Measurements from ENCODE around the gene MROH8.
"Not testable (repeated sequence)": the region's sequence is repeated elsewhere in the genome, so short reads cannot be mapped to it uniquely, and the experiment has no call there.

Gene MROH8

DNA sequence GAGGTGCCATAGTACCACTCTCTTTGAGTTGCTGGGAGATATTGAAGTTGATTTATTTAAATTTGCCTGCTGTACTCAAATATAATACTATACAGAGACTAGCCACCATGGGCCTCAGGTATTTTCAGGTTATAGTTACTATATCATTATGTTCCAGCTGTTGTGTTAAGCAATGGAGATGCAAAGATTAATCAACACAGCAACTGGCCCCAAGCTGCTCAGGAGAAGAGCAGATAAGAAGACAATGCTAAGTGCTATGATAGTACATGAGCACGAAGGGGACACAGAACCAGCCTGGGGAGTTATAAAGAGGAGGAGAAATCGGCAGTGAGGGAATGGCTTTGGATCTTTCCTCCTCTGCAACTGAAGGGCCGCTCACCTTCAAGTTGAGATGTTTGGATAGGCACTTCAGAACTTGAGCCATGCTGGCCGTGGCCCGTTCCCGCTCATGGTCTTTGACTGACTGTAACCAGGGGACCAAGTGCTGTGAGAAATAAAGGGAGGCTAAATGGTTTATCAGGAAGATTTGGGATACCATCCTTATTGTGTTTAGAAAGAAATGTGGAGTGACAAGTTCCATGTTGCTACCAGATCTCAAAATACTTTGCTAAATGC lies 24.6 kb downstream of the MROH8 start:
- DNase-seq (ENCODE audit: low read depth), result no peak

DNA sequence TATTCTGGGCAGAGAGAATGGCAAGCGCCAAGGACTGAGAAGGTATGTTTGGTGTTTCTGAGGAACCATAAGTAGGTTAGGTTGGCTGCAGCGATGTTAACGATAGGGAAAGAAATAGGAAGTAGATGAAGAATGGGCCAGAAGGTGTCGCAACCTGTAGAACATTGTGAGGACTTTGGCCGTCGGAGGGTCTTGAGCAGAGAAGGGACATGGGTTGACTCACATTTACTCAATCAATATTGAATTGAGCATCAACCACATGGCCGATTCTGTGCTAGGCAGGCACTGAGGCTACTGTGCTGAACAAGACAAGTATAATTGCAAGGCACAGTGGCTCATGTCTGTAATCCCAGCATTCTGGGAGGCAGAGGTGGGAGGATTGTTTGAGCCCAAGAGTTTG lies 27.1 kb downstream of the MROH8 start:
- DNase-seq (ENCODE audit: low read depth), result no peak

GRCh38 chr20:37151529-37151928 lies 27.8 kb downstream of the MROH8 start:
- DNase-seq (ENCODE audit: low read depth), result no peak

GRCh38 chr20:37150864-37151263 lies 28.5 kb downstream of the MROH8 start:
- DNase-seq (ENCODE audit: low read depth), result not testable (repeated sequence)

DNA sequence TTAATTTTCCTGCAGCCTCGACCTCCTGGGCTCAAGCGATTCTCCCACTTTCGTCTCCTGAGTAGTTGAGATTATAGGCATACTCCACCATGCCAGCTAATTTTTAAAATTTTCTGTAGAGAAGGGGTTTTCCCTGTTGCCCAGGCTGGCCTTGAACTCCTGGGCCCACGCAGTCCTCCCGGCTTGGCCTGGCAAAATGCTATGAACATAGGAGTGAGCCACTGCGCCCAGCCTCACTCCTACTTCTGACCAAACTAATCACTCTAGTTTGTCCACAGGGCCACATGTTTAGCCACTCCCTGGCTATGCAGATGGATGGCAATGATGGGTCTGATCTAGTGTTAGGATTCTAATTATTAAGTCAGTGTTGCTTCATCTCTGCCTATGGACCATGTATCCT lies 32.1 kb downstream of the MROH8 start:
- DNase-seq (ENCODE audit: low read depth), result no peak

DNA sequence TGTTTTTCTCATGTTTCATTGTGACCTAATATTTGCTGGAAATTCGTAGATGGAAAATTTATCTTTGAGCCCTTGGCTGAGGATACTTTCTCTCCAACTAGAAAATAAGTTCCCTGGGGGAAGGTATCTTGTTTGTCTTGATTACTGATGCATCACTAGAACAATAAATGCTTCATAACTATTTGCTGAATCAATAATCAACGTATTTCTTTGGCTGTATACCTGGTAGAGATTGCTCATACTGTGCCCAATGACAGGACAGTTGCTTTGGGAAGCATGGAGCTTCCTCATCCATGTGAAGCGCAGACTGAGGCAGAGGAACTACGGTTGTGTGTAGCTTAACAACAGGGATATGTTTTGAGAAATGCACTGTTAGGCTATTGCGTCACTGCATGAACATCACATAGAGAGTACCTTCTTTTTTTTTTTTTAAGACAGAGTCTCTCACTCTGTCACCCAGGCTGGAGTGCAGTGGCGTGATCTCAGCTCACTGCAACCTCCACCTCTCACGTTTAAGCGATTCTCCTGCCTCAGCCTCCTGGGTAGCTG lies 34.4 kb downstream of the MROH8 start:
- DNase-seq (ENCODE audit: low read depth), result no peak

DNA sequence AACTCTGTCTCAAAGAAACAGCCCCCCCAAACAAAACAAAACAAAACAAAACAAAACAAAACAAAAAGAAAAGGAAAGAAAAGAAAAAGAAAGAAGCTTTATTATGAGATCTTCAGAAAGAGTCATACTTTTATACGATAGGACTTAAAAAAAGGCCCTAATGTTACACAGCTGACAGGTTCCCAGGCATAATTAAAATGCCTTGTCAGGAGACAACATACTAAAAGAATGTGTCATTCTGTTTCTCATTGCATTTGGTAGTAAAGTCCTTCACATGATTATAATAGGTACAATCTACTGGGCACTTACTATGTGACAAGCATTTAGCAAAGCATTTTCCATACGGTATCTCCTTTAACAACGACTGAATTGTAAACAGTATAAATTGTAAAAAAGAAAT lies 36.6 kb downstream of the MROH8 start:
- no peak for DNase-seq (ENCODE audit: low read depth)

- DNase-seq (ENCODE audit: low read depth), result no peak
Measured at GRCh38 chr20:37137547-37137946, 41.8 kb downstream of the MROH8 start.

DNA sequence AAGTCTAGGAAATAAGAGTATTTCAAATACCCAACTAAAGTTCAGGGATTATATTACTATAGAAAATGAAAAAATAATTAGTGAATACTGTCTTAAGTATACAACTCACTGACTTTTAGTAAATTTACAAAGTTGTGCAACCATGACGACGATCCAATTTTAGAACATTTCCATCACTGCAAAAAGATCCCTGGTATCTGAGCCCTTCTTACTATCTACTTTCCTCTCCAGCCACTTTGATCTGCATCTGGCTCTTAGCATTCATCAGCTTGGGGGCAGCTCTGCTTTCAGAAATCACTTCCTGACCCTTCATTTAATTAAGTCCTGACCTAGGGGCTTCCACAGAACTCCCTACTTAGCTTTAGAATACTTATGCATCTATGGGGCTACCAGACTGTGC lies 45.4 kb downstream of the MROH8 start:
- no peak for DNase-seq (ENCODE audit: low read depth)

DNA sequence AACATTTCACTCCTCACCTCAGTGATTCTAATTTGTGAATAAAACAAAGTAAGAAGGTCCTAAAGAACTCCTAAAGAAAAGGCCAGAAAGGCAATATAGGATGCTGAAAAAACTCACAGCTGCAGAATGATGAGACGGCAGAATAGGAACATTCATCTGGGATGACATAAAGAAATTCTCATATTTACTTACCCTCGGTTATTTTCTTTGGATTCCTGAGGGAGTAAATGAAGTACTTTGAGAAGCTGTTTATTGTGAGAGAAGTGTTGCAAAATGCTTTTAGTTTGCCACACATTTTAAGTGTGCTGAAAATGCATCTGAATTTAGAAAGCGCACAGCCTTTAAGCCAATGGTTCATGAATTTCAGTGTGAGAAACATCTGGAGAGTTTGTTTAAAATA lies 47.9 kb downstream of the MROH8 start:
- DNase-seq (ENCODE audit: low read depth), result no peak

GRCh38 chr20:37128803-37129202 lies 50.5 kb downstream of the MROH8 start:
- DNase-seq (ENCODE audit: low read depth), result no peak

DNA sequence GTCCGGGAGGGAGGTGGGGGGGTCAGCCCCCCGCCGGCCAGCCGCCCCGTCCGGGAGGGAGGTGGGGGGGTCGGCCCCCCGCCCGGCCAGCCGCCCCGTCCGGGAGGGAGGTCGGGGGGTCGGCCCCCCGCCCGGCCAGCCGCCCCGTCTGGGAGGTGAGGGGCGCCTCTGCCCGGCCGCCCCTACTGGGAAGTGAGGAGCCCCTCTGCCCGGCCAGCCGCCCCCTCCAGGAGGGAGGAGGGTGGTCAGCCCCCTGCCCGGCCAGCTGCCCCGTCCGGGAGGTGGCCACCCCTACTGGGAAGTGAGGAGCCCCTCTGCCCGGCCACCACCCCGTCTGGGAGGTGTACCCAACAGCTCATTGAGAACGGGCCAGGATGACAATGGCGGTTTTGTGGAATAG lies 53.1 kb downstream of the MROH8 start:
- DNase-seq (ENCODE audit: low read depth), result not testable (repeated sequence)

DNA sequence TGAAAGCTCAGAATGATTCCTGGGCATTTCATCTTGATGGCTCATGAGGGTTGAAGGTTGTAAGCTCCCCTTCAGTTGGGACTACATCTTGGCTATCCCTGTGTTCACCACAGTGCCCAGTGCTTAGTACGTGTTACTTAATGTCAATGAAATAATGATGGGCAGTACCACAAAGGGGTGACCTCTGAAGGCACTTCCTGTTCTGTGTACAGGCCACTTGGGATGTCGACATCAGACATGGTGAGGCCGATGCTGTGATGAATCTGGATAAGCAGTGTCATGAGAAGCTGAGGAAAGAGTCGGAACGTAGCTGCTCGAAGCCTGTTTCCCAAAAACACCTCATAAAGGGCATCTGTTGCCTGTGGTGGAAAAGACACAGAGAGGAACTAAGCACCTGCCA lies 55.9 kb downstream of the MROH8 start:
- no peak for DNase-seq (ENCODE audit: low read depth)

DNA sequence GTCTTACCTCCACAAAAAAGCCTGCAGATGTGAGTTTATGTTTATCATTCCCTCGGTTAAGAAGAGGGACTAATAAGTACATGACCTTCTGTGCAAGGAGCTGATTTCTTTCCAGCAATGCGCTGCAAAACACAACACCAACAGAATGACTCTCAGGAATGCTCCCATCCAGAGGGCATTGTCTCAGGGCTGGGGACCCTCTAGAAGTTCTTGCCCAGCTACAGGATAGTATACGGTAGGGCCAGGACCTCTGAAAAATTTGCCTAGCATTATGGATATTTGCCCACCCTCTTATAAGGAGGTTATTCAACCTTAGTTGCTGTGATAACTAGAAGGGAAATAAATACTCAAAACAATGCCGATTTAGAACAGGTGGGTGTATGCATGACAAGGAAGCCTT lies 58.9 kb downstream of the MROH8 start:
- DNase-seq (ENCODE audit: low read depth), result no peak

GRCh38 chr20:37119356-37120036 lies 59.9 kb downstream of the MROH8 start:
- no peak for DNase-seq (ENCODE audit: low read depth)

DNA sequence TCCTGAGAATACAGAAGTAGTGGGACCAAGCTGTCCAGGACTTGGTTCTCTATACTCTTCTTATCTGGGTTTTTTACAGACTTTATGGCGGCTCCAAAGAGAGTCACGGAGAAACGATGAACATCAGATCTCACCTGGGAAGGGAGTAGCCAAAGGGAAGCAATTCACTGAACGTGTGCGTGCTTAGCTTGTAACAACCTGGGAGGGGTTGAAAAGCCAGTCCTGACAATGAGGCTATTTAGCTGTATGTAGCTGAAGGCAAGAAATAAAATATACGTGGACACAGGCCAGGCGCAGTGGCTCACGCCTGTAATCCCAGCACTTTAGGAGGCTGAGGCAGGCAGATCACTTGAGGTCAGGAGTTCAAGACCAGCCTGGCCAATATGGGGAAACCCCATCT lies 65.3 kb downstream of the MROH8 start:
- no peak for DNase-seq (ENCODE audit: low read depth)

DNA sequence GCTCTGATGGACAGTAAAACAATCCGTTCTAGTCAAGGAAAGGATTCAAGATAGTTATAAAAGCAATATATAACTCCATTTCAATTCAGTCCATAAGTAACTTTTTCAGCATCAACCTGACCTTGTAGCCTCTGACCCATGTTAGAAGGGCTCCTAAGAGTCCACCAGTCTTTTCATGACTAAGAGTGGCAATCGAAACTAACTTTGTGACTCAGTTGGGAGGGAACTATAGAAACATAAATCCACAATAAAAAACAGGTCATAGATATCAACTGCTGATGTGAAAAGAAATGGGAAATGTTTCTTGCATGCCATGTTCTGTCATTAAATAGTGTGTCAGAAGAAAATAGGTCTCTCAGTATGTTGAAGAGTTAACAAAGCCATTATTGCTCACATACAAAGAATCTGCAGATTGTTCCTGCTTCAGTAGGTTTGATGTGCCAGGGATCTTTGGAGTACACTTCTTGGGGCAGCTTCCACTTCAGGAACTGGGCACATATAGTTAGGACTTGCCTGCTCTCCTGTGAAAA lies 67.4 kb downstream of the MROH8 start:
- no peak for DNase-seq (ENCODE audit: low read depth)

DNA sequence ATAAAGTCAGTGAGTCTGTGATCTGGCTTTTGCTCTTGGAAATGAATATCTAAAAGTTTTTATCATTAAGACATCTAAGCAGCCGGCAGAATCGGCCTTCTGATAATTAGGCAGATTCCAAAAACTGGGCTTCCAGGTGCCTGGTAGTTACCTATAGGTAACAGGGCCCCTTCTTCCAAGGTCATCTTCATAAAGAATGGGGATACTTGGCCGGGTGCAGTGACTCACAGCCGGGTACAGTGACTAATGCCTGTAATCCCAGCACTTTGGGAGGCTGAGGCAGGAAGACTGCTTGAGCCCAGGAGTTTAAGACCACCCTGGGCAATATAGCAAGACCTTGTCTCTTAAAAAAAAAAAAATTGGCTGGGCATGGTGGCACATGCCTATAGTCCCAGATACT lies 70.7 kb downstream of the MROH8 start:
- no peak for DNase-seq (ENCODE audit: low read depth)

- DNase-seq (ENCODE audit: low read depth), result no peak
Measured at GRCh38 chr20:37102571-37102970, 76.8 kb downstream of the MROH8 start.

GRCh38 chr20:37096415-37097041 lies 82.8 kb downstream of the MROH8 start:
- DNase-seq (ENCODE audit: low read depth), result no peak

- peak; percentile 84 for DNase-seq (ENCODE audit: low read depth)
Measured at GRCh38 chr20:37095599-37096414, 83.5 kb downstream of the MROH8 start, which contains the start of gene RBL1. Gene RBL1 (minus strand): TSS chr20:37095997. CDS start chr20:37095928, 69 bp downstream.

DNA sequence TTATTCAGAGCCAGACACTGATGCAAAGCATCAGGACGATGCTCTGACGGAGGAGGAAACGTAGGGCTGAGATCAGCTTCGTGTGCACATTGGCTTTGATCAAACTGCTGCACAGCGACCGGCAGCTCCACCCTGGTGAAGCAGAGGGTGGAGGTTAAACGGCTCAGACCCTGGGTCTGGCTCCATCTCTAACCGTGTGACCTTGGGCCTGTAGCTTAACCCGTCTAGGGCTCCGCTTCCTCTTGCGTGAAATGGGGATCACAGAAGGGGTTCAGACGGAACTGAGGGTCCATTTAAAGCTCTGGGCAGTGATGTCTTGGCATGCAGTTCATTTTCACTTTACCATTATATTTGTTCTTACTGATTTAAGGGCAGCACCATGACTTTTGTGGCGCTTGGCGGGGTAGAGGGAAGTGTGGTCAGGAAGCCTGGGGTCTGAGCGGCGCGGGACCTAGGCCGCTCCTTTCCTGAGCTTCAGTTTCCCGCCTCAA lies 84.2 kb downstream of the MROH8 start:
- DNase-seq (ENCODE audit: low read depth), result peak; percentile 5
